ENCODE measurements around the gene GLRA3.
A peak's percentile ranks its signal among the peaks of the same experiment; 100 is the strongest.
"Not testable (repeated sequence)": the region's sequence is repeated elsewhere in the genome, so short reads cannot be mapped to it uniquely, and the experiment has no call there.

Gene GLRA3

GRCh38 chr4:174663216-174663615, 165.8 kb downstream of the GLRA3 start:
- DNase-seq (ENCODE audit: low read depth, low spot score): no peak

GRCh38 chr4:174658246-174658645, 170.8 kb downstream of the GLRA3 start:
- no peak for DNase-seq (ENCODE audit: low read depth, low spot score)

- no peak for DNase-seq (ENCODE audit: low read depth, low spot score)
These were observed 171.6 kb downstream of the GLRA3 start for GRCh38 chr4:174657472-174657871.

- no peak for DNase-seq (ENCODE audit: low read depth, low spot score)
These were observed 174.4 kb downstream of the GLRA3 start for GRCh38 chr4:174654634-174655033.

- DNase-seq (ENCODE audit: low read depth, low spot score): no peak
These were observed 178.2 kb downstream of the GLRA3 start for GRCh38 chr4:174650711-174651355.

- no peak for DNase-seq (ENCODE audit: low read depth, low spot score)
These were observed 180.2 kb downstream of the GLRA3 start for GRCh38 chr4:174648812-174649211.

- no peak for DNase-seq (ENCODE audit: low read depth, low spot score)
These were observed 182.7 kb downstream of the GLRA3 start for GRCh38 chr4:174646326-174646725.

- DNase-seq (ENCODE audit: low read depth, low spot score): no peak
These were observed 188.9 kb downstream of the GLRA3 start for GRCh38 chr4:174640146-174640545.

- no peak for DNase-seq (ENCODE audit: low read depth, low spot score)
These were observed 193.3 kb downstream of the GLRA3 start for GRCh38 chr4:174635732-174636131.

GRCh38 chr4:174633399-174633798, 195.6 kb downstream of the GLRA3 start:
- DNase-seq (ENCODE audit: low read depth, low spot score): no peak

GRCh38 chr4:174631901-174632758, 196.9 kb downstream of the GLRA3 start:
- DNase-seq (ENCODE audit: low read depth, low spot score): peak; percentile 50

GRCh38 chr4:174629907-174630450, 199.1 kb downstream of the GLRA3 start:
- DNase-seq (ENCODE audit: low read depth, low spot score): not testable (repeated sequence)

- no peak for DNase-seq (ENCODE audit: low read depth, low spot score)
These were observed 199.8 kb downstream of the GLRA3 start for GRCh38 chr4:174629265-174629664.

- no peak for DNase-seq (ENCODE audit: low read depth, low spot score)
These were observed 200.9 kb downstream of the GLRA3 start for GRCh38 chr4:174628191-174628590.

- DNase-seq (ENCODE audit: low read depth, low spot score): no peak
These were observed 201.6 kb downstream of the GLRA3 start for GRCh38 chr4:174627473-174627872.

GRCh38 chr4:174626342-174627008, 202.6 kb downstream of the GLRA3 start:
- no peak for DNase-seq (ENCODE audit: low read depth, low spot score)

GRCh38 chr4:174616661-174617060, 212.4 kb downstream of the GLRA3 start:
- no peak for DNase-seq (ENCODE audit: low read depth, low spot score)

- DNase-seq (ENCODE audit: low read depth, low spot score): no peak
These were observed 215.1 kb downstream of the GLRA3 start for GRCh38 chr4:174613979-174614378.

GRCh38 chr4:174611792-174612191, 217.3 kb downstream of the GLRA3 start:
- no peak for DNase-seq (ENCODE audit: low read depth, low spot score)

- no peak for DNase-seq (ENCODE audit: low read depth, low spot score)
These were observed 221.3 kb downstream of the GLRA3 start for GRCh38 chr4:174607792-174608191.

- DNase-seq (ENCODE audit: low read depth, low spot score): no peak
These were observed 224.8 kb downstream of the GLRA3 start for GRCh38 chr4:174604198-174604597.

- DNase-seq (ENCODE audit: low read depth, low spot score): no peak
These were observed 228.7 kb downstream of the GLRA3 start for GRCh38 chr4:174600391-174600790.
